Measurements from ENCODE around the gene NIPA2. TPM values are rescaled to one million over a fixed set of nuclear protein-coding genes. Genes with fewer than 3 reads are reported as not detected.

Gene NIPA2
- total RNA-seq, 1 experiment from 2014 or later: 97.3 TPM

DNA sequence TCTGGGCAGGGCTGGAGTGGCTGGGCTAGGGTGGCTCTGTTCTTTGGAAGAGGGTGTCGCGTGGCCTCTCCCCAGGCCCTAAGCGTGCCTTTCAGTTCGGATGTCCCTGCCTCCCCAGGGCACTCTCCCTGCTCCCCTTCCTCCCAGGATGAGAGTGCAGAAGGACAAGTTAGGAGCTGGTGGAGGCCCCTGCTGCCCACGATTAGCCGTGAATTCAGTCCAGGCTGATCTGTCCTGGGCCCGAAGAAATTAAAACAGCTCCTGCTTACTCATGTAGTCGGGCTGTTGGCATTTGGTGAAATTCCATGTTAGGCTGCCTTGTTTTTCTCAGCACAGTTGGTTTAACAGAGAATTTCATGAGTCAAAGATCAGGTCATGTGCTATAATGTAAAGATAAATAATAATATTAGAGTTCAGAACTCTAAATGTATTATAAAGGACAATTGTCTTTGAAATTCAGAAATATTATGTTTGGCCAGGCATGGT lies 27.6 kb upstream of the NIPA2 start:
- DNase-seq: no peak
- Histone ChIP-seq H3K4me3 (ENCODE audit: insufficient read depth, low read depth, low read length) (no peak overlapping the region), H3K36me3 (replicated peaks; ENCODE audit: control insufficient read depth, insufficient read depth, low read length) (peaks cover 2% of the 10 kb centered on the region; the same call in 1 of the 2 replicates), H3K27me3 (ENCODE audit: control insufficient read depth, insufficient read depth, low read length) (no peaks in the 10 kb centered on the region)

DNA sequence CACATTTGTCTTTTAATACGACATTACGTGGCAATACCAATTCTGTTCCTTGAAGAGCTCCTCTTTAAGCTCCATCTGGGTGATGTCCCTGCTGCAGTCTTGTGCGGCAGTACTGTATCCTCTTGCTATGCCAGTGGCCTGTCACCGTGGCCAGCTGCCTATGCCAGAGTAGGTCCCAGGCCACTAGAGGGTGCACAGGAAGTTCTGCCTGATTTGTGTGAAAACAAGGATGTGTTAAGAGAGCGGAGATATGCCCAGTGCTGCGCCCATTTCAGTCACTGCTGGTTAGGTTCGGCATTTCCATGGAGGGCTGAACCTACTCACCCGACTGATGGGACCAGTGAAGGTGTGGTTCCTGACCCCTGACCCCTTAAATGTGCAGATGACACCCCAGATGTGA lies 26.8 kb upstream of the NIPA2 start:
- DNase-seq: peak; percentile 74
- Histone ChIP-seq H3K36me3 (replicated peaks; ENCODE audit: control insufficient read depth, insufficient read depth, low read length) (peaks cover 2% of the 10 kb centered on the region; the same call in 1 of the 2 replicates), H3K4me3 (ENCODE audit: insufficient read depth, low read depth, low read length) (no peak overlapping the region), H3K27me3 (ENCODE audit: control insufficient read depth, insufficient read depth, low read length) (no peaks in the 10 kb centered on the region)

- Histone ChIP-seq H3K4me3 (ENCODE audit: insufficient read depth, low read depth, low read length) (no peak overlapping the region), H3K27me3 (ENCODE audit: control insufficient read depth, insufficient read depth, low read length) (no peaks in the 10 kb centered on the region), H3K36me3 (replicated peaks; ENCODE audit: control insufficient read depth, insufficient read depth, low read length) (peaks cover 2% of the 10 kb centered on the region; the same call in 1 of the 2 replicates)
- no peak for DNase-seq
Measured at GRCh38 chr15:22813844-22814243, 24.6 kb upstream of the NIPA2 start.

- Histone ChIP-seq H3K27me3 (ENCODE audit: control insufficient read depth, insufficient read depth, low read length) (no peaks in the 10 kb centered on the region), H3K36me3 (replicated peaks; ENCODE audit: control insufficient read depth, insufficient read depth, low read length) (peaks cover 2% of the 10 kb centered on the region; the same call in 1 of the 2 replicates), H3K4me3 (ENCODE audit: insufficient read depth, low read depth, low read length) (no peak overlapping the region)
- no peak for DNase-seq
Measured at GRCh38 chr15:22815766-22816165, 22.7 kb upstream of the NIPA2 start.

DNA sequence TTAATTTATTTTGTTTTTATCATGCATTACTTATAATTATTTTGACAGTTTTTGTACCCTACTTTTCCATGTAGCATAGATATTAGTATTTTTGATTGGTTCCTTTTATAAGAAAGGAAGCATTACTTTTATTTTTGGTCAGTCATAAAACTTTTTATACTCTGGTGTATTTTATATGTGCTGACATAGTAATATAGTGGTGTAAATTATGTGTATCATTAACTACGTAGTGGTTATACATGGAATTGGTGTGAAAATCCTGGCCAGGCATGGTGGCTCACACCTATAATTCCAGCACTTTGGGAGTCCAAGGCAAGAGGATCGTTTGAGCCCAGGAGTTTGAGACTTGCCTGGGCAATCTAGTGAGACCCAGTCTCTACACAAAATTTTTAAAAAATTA lies 18.8 kb upstream of the NIPA2 start:
- peaks cover 12% of the 10 kb centered on the region for H3K36me3 ChIP-seq (replicated peaks; ENCODE audit: control insufficient read depth, insufficient read depth, low read length)
- no peaks in the 10 kb centered on the region for H3K27me3 ChIP-seq (ENCODE audit: control insufficient read depth, insufficient read depth, low read length)
- H3K4me3 ChIP-seq (ENCODE audit: insufficient read depth, low read depth, low read length): no peak overlapping the region
- no peak for DNase-seq

DNA sequence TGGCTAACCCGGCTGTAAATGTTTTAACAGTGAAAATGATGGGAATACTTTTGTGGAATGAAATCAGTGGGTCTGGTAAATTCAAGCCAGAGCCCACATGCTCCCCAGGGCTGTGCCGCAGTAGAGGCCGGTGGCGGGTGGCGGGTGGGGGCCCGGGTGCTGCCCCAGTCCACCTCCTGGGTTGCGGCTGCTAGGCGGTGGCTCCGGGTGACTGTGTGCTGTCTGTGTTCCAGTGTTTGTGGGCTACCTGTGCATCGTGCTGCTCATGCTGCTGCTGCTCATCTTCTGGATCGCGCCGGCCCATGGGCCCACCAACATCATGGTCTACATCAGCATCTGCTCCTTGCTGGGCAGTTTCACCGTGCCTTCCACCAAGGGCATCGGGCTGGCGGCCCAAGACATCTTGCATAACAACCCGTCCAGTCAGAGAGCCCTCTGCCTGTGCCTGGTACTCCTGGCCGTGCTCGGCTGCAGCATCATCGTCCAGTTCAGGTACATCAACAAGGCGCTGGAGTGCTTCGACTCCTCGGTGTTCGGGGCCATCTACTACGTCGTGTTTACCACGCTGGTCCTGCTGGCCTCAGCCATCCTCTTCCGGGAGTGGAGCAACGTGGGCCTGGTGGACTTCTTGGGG lies 14.9 kb upstream of the NIPA2 start:
- H3K36me3 ChIP-seq (replicated peaks; ENCODE audit: control insufficient read depth, insufficient read depth, low read length): peaks cover 11% of the 10 kb centered on the region
- H3K27me3 ChIP-seq (ENCODE audit: control insufficient read depth, insufficient read depth, low read length): no peaks in the 10 kb centered on the region
- DNase-seq: no peak
- no peak overlapping the region for H3K4me3 ChIP-seq (ENCODE audit: insufficient read depth, low read depth, low read length)

GRCh38 chr15:22827125-22827524 lies 11.3 kb upstream of the NIPA2 start:
- Histone ChIP-seq H3K36me3 (replicated peaks; ENCODE audit: control insufficient read depth, insufficient read depth, low read length) (peaks cover 7% of the 10 kb centered on the region), H3K4me3 (ENCODE audit: insufficient read depth, low read depth, low read length) (no peak overlapping the region), H3K27me3 (ENCODE audit: control insufficient read depth, insufficient read depth, low read length) (no peaks in the 10 kb centered on the region)
- peak; percentile 64 for DNase-seq

DNA sequence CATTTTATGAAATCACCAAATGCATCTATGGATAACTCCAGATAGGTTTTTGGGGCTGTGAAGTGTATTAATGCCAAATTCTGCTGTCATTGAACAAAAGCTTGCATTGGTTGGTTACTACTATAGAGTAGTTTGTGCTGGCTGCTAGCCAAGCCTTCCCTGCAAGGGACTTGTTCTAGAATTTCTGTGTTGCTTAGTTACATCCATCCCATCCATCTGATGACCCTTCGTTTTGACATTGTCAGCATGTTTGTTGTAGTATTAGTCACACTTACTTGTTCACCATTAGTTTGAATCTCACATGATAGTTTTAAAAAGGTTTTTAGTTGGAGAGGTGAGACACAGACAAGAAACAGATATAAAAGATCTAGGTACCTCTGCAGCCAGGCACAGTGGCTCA lies 7.0 kb upstream of the NIPA2 start:
- Histone ChIP-seq H3K27me3 (ENCODE audit: control insufficient read depth, insufficient read depth, low read length) (no peaks in the 10 kb centered on the region), H3K4me3 (ENCODE audit: insufficient read depth, low read depth, low read length) (no peak overlapping the region), H3K36me3 (replicated peaks; ENCODE audit: control insufficient read depth, insufficient read depth, low read length) (no peaks in the 10 kb centered on the region; the same call in 1 of the 2 replicates)
- DNase-seq: no peak

- no peak for DNase-seq
- no peaks in the 10 kb centered on the region for H3K36me3 ChIP-seq (replicated peaks; ENCODE audit: control insufficient read depth, insufficient read depth, low read length)
- no peaks in the 10 kb centered on the region for H3K27me3 ChIP-seq (ENCODE audit: control insufficient read depth, insufficient read depth, low read length)
- H3K4me3 ChIP-seq (ENCODE audit: insufficient read depth, low read depth, low read length): peak overlapping the region; percentile 95
Measured at GRCh38 chr15:22839046-22839695, 705 bp downstream of the NIPA2 start.

GRCh38 chr15:22844421-22845288 lies 6.2 kb downstream of the NIPA2 start:
- DNase-seq: no peak
- no peak overlapping the region for H3K4me3 ChIP-seq (ENCODE audit: insufficient read depth, low read depth, low read length)
- no peaks in the 10 kb centered on the region for H3K27me3 ChIP-seq (ENCODE audit: control insufficient read depth, insufficient read depth, low read length)
- no peaks in the 10 kb centered on the region; the same call in none of the 2 replicates for H3K36me3 ChIP-seq (replicated peaks; ENCODE audit: control insufficient read depth, insufficient read depth, low read length)

- Histone ChIP-seq H3K4me3 (ENCODE audit: insufficient read depth, low read depth, low read length) (no peak overlapping the region), H3K36me3 (replicated peaks; ENCODE audit: control insufficient read depth, insufficient read depth, low read length) (no peaks in the 10 kb centered on the region; the same call in none of the 2 replicates), H3K27me3 (ENCODE audit: control insufficient read depth, insufficient read depth, low read length) (no peaks in the 10 kb centered on the region)
- peak; percentile 80 for DNase-seq
Measured at GRCh38 chr15:22845289-22845900, 6.9 kb downstream of the NIPA2 start.

DNA sequence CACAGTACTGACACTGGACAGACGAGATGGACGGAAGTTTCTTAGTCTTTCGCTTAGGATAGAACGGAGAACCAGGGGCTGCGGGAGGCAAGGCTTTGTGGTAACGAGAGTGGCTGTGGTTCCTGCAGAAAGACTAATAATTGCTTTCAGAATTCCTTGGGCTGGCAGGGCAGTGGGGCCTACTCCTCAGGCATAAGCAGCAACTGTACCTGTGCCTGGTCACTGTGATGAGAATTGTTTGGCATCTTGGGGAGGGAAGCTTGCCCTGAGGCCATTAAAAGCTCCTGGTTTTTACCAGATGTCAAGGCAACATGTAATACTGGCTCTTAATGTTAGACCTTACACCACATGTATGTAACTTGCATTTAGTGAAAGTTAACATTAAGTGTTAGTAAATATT lies 7.6 kb downstream of the NIPA2 start:
- Histone ChIP-seq H3K4me3 (ENCODE audit: insufficient read depth, low read depth, low read length) (no peak overlapping the region), H3K36me3 (replicated peaks; ENCODE audit: control insufficient read depth, insufficient read depth, low read length) (no peaks in the 10 kb centered on the region; the same call in none of the 2 replicates), H3K27me3 (ENCODE audit: control insufficient read depth, insufficient read depth, low read length) (no peaks in the 10 kb centered on the region)
- no peak for DNase-seq

GRCh38 chr15:22850055-22850454 lies 11.6 kb downstream of the NIPA2 start:
- Histone ChIP-seq H3K27me3 (ENCODE audit: control insufficient read depth, insufficient read depth, low read length) (no peaks in the 10 kb centered on the region), H3K36me3 (replicated peaks; ENCODE audit: control insufficient read depth, insufficient read depth, low read length) (peaks cover 5% of the 10 kb centered on the region), H3K4me3 (ENCODE audit: insufficient read depth, low read depth, low read length) (no peak overlapping the region)
- DNase-seq: no peak

- Histone ChIP-seq H3K27me3 (ENCODE audit: control insufficient read depth, insufficient read depth, low read length) (no peaks in the 10 kb centered on the region), H3K36me3 (replicated peaks; ENCODE audit: control insufficient read depth, insufficient read depth, low read length) (peaks cover 9% of the 10 kb centered on the region), H3K4me3 (ENCODE audit: insufficient read depth, low read depth, low read length) (no peak overlapping the region)
- DNase-seq: no peak
Measured at GRCh38 chr15:22851513-22851912, 13.0 kb downstream of the NIPA2 start.
